ENCODE measurements around the gene FAM114A2. TPM values are rescaled to one million over a fixed set of nuclear protein-coding genes. Genes with fewer than 3 reads are reported as not detected.

The FAM114A2 gene
- total RNA-seq, 1 experiment from 2014 or later = 31.3 TPM

DNA sequence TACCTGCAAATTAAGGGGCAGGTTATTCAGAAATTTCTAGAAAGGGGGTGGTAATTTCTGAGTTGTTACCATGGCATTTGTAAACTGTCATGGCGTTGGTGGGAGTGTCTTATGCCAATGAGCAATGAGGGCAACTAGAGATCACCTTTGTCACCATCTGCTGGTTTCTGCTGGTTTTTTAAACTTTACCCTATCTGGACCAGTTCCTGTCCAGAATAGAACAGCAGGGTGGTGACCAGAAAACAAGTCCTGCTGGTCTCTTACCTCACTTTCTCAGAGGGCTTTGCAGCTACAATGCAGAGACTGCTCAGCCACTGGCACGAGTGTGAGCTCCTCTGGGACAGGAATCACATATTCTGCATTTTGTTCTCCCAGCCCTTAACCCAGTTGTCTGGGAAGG is 51.4 kb downstream of the FAM114A2 start:
- DNase-seq (ENCODE audit: low read depth) = no peak

- DNase-seq (ENCODE audit: low read depth) = no peak
These were observed 53.2 kb downstream of the FAM114A2 start for GRCh38 chr5:153985498-153985897.

GRCh38 chr5:153983885-153984284 is 54.8 kb downstream of the FAM114A2 start:
- DNase-seq (ENCODE audit: low read depth) = no peak

- DNase-seq (ENCODE audit: low read depth) = no peak
These were observed 56.7 kb downstream of the FAM114A2 start for GRCh38 chr5:153981905-153982605.

DNA sequence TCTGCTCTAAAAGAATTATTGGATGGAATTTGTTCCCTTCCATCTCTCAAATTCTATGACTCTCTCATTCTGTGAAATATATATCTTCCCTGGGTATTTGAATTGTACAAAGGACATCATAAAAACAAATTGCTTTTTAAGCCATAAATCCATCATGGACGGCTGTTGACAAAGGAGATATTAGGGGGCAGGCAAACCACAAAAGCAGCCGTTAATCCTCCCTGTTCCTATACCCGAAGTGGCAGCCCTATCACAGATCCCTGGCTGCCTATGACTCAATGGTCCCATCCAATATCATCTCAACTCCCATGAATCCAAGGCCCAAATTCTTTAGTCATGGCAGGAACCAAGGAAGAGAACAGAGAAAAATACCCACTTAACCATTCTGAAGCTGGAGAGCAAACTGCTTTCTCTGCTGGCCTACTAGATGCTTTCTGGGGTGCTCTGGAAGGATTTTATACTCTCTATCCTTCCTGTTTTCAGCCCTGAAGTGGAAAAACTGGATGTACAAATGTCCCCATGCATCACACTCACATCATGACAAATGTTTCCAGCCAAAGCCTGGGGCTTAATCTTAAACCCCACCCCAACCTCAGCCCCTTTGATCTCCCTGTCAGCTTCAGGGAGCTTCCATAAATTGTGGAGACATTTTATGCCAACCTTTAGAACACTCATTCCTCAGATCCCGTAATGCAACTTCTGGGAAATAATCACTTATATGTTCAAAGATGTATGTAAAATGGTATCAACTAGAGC is 59.5 kb downstream of the FAM114A2 start:
- no peak for DNase-seq (ENCODE audit: low read depth)

DNA sequence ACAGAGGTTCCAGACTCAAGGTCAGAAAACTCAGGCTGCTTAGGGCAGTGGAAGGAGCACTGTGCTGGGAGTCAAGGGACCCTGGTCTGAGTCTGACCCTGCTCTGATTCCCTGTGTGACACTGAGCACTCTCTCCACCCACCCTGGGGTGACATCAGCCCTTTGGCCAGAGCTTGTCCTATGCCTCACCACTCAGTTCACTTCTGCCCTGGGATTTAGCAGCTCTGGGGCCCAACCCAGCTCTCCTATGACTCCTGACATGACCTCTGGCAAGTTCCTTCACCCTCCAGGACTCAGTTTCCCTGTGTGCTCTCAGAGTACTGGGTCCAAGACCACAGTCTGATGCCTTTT is 63.9 kb downstream of the FAM114A2 start:
- DNase-seq (ENCODE audit: low read depth) = no peak

DNA sequence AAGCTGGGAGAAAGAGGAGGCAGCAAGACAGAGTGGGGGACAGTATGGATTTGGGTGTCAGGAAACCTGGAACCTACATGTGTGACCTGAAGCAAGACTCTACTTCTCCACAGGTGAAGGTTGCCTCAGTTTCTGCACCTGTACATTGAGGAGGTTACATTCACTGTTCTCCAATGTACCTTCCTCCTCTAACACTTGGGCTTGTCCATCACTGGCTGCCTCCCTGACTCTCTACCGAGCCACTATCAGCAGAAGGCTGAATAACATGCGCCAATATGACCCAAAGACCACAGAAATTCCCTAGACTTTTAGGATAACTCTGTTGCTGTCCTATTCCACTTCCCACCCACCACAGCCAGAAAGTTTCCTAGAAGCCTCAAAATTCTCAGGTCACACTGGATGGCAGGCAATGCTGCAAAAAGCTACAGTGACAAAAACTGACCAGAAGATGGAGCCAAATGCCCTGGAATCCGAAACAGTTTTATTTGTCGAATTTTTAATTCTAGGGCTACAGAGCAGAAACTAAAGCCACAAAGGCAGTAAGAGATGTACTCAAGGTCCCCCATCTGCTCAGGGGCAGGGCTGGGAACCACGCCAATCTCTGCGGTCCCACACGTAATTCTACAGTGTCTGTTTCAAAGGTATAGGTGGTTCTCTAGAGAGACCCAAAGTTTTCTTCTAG is 64.4 kb downstream of the FAM114A2 start:
- DNase-seq (ENCODE audit: low read depth) = peak; percentile 47

DNA sequence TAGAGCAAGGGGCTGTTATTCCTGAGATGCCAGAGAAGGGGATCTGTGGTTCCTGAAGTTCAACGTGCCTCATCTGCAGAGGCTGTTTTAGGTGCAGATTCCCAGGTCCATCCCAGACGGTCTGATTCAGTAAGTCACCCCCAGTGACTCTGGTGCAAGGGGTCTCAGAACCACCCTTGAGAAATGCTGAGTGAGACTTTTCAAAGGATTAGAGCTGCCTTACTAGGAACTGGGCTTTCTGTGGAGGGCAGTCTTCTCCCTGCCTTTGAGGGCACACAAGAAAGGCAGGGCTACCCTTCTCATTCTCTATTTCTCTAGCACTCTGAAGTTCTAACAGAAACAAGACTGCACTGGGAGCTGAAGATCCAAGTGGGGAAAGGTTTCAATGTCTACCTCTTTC is 66.5 kb downstream of the FAM114A2 start:
- DNase-seq (ENCODE audit: low read depth) = no peak

DNA sequence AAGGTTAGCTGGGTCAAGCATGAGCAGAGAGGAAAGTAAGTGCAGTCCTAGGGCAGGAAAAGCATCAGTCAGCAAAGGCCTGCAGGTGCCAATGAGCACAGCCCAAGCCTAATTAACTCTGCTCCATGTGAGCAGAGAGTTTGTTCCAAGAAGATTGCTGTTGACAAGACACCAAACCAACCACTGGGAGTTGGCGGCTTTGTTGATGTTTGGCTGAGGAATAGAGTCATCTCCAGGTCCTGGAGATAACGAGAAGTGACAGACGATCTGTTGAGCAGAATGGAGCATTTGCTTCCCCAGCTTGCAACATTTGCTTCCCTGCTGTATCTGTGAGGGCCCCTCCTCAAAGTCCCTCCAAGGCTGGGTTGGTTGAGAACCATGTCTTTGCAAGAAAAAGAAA is 68.2 kb downstream of the FAM114A2 start:
- DNase-seq (ENCODE audit: low read depth) = no peak

DNA sequence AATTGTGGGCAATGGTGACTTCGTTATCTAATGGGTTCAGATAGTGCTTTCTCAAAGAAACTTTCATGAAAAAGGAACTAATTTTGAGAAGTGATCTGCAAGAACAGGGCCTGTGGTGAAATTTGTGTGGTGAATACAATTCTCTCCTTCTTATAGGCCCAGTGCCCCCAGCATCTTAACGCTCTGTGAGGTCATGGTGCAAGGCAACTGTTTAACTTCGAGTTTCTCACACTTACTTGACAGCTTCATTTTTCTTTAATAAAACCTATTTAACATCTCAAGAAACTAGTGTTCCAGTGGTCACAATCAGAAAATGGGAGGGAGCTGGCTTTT is 69.2 kb downstream of the FAM114A2 start:
- DNase-seq (ENCODE audit: low read depth) = no peak

- no peak for DNase-seq (ENCODE audit: low read depth)
These were observed 69.7 kb downstream of the FAM114A2 start for GRCh38 chr5:153968761-153969562.

DNA sequence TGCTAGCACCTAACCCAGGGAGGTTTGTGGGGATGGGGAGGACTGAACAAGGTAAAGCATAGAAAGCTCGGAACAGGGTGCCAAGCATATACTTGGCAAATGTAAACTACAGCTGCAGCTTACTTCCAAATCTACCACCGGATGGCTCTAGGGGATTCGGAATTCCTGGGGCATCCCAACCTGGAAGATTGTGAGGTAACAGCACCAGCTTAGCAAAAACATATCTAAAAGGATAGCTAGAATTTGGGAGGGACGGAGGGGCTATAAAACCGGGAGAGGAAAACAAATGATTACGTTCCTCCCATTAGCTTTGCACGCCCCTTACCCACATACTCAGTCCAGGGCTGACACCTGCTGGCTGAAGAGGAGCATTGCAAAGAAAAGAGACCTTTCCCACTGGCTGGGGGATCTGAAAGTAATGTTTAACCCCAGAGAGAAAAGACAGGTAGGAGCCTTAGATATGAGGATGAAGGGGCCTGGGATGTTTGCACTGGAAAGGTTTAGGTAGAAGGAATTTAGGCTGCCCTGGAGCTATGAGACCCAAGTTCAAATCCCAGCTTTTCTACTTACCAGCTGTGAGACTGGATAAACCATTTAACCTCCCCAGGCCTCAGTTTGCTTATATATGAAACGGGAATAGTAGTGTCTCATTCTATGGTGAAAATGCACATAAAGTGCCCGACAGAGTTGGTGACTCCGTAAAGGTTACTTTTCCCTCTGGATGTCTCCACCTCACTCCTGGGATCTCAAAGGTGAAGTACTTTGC is 73.6 kb downstream of the FAM114A2 start:
- peak; percentile 69 for DNase-seq (ENCODE audit: low read depth)

GRCh38 chr5:153964191-153964879 is 74.4 kb downstream of the FAM114A2 start:
- no peak for DNase-seq (ENCODE audit: low read depth)

- DNase-seq (ENCODE audit: low read depth) = peak; percentile 73
These were observed 78.2 kb downstream of the FAM114A2 start for GRCh38 chr5:153960269-153961215.

- DNase-seq (ENCODE audit: low read depth) = peak; percentile 66
These were observed 79.4 kb downstream of the FAM114A2 start for GRCh38 chr5:153959134-153959957.

GRCh38 chr5:153957205-153957604 is 81.5 kb downstream of the FAM114A2 start:
- DNase-seq (ENCODE audit: low read depth) = no peak

DNA sequence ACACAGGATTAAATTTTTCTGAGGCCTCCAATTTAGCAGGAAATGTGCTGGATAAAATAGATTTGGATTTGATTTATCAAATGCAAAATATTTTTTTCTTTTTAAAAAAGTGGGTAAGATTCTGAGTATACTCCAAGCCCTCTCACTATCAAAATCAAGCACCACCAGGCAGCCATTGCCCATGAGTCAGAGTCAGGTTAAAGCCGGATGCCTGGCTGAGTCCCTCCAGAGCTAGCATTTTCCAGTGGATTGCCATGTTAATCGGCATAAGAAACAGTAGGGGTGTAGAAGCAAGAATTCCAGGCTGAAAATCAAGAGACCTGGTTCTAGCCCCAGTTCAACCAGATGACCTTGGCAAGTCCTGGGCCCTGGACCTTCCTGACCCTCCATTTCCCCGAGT is 85.3 kb downstream of the FAM114A2 start:
- DNase-seq (ENCODE audit: low read depth) = peak; percentile 43

GRCh38 chr5:153952893-153953292 is 85.8 kb downstream of the FAM114A2 start:
- DNase-seq (ENCODE audit: low read depth) = no peak

GRCh38 chr5:153952057-153952456 is 86.7 kb downstream of the FAM114A2 start:
- no peak for DNase-seq (ENCODE audit: low read depth)

All from LHCN-M2 (cell line).